Sciatic nerve (tissue), 2 donors: Measurements from ENCODE around the gene LRFN3. TPM values are rescaled to one million over a fixed set of nuclear protein-coding genes. Genes with fewer than 3 reads are reported as not detected.
A peak's percentile ranks its signal among the peaks of the same experiment; 100 is the strongest.
"Not testable (repeated sequence)": the region's sequence is repeated elsewhere in the genome, so short reads cannot be mapped to it uniquely, and the experiment has no call there.

Experiments used
- ATAC-seq: fragments of 200-7000 bp; cut with Tn5 transposase; one replicate; pipeline ENCODE4 v1.9.1; 2020; ENCODE audit warnings: mild to moderate bottlenecking, moderate library complexity
- DNase-seq: peaks from one replicate; pipeline ENCODE4 v3.0.0-alpha.2; 2020; ENCODE audit warnings: low spot score
- intact Hi-C: fragments of 100-400 bp; cut with DNase I; formaldehyde crosslinking; loops from one replicate; pipeline ENCODE4 v1.14.2; 2022
- total RNA-seq: library from RNA; stranded (reverse); fragmentation: NEBNext Ultra II Directional; extraction: Animal tissue kit (Norgen Biotek cat#: 25700); gene quantifications from one replicate; pipeline ENCODE4 v1.2.1, GENCODE V29; 2021
- donor health status: DM: no; HTN: no; CAD: no.
- donor health status: DM: no; HTN: no; CAD: no.

The LRFN3 gene
- total RNA-seq: 13.1 TPM

- intact Hi-C loops: no loop called here
- DNase-seq: peak; percentile 84
- peak; percentile 54 for ATAC-seq
These were observed at the start of gene LRFN3 for GRCh38 chr19:35935911-35936737. Gene LRFN3 (plus strand): TSS chr19:35936374. CDS start chr19:35939426, 3,052 bp downstream.

- intact Hi-C loops: no loop called here
- no peak for ATAC-seq
- no peak for DNase-seq
These were observed 49.0 kb upstream of the LRFN3 start for GRCh38 chr19:35887197-35887596.

- intact Hi-C loops: no loop called here
- no peak for DNase-seq
- ATAC-seq: no peak
These were observed 47.8 kb upstream of the LRFN3 start for GRCh38 chr19:35888398-35888797.

- DNase-seq (no peak), ATAC-seq (no peak)
- intact Hi-C loops: no loop called here
These were observed 46.6 kb upstream of the LRFN3 start for GRCh38 chr19:35889370-35890112.

- intact Hi-C loops: no loop called here
- no peak for ATAC-seq
- DNase-seq: no peak
These were observed 46.0 kb upstream of the LRFN3 start for GRCh38 chr19:35890113-35890650.

GRCh38 chr19:35891819-35892218, 44.4 kb upstream of the LRFN3 start:
- ATAC-seq, DNase-seq, intact Hi-C loops: not testable (repeated sequence)

GRCh38 chr19:35894342-35894741, 41.8 kb upstream of the LRFN3 start:
- DNase-seq: no peak
- intact Hi-C loops: no loop called here
- ATAC-seq: no peak

- intact Hi-C loops: no loop called here
These were observed 40.1 kb upstream of the LRFN3 start for GRCh38 chr19:35895911-35896642.

GRCh38 chr19:35896643-35897040, 39.5 kb upstream of the LRFN3 start:
- DNase-seq (no peak), ATAC-seq (no peak)
- intact Hi-C loops: no loop called here

More at GRCh38 chr19:35895911-35896642, 40.1 kb upstream of the LRFN3 start:
- ATAC-seq (no peak), DNase-seq (no peak)

- intact Hi-C loops: no loop called here
- ATAC-seq (no peak), DNase-seq (no peak)
These were observed 38.3 kb upstream of the LRFN3 start for GRCh38 chr19:35897706-35898451.

- intact Hi-C loops: no loop called here
- ATAC-seq (no peak), DNase-seq (no peak)
These were observed 37.7 kb upstream of the LRFN3 start for GRCh38 chr19:35898499-35898809.

GRCh38 chr19:35899547-35900214, 36.5 kb upstream of the LRFN3 start:
- intact Hi-C loops: no loop called here
- DNase-seq: peak; percentile 86
- ATAC-seq: peak; percentile 86

GRCh38 chr19:35901055-35901644, 35.0 kb upstream of the LRFN3 start:
- DNase-seq (no peak), ATAC-seq (no peak)
- intact Hi-C loops: no loop called here

GRCh38 chr19:35901854-35902661, 34.1 kb upstream of the LRFN3 start, which contains the start of gene HCST:
Gene HCST (plus strand): TSS chr19:35902529. CDS start chr19:35902594, 65 bp downstream.
- no peak for DNase-seq
- no peak for ATAC-seq
- intact Hi-C loops: no loop called here

GRCh38 chr19:35902870-35903475, 33.2 kb upstream of the LRFN3 start:
- intact Hi-C loops: no loop called here
- ATAC-seq: no peak
- DNase-seq: no peak

GRCh38 chr19:35903550-35904179, 32.5 kb upstream of the LRFN3 start:
- intact Hi-C loops: no loop called here
- peak; percentile 84 for DNase-seq
- ATAC-seq: peak; percentile 42
